ENCODE measurements around the gene IFNW1. TPM values are rescaled to one million over a fixed set of nuclear protein-coding genes. Genes with fewer than 3 reads are reported as not detected.

The IFNW1 gene
- total and polyA plus RNA-seq, 10 of the 15 experiments (the other 5 are each of a cell fraction or from before 2014, with no cell fraction given) = 0.06 to 0.11 (median 0.09) TPM; not detected in 7

DNA sequence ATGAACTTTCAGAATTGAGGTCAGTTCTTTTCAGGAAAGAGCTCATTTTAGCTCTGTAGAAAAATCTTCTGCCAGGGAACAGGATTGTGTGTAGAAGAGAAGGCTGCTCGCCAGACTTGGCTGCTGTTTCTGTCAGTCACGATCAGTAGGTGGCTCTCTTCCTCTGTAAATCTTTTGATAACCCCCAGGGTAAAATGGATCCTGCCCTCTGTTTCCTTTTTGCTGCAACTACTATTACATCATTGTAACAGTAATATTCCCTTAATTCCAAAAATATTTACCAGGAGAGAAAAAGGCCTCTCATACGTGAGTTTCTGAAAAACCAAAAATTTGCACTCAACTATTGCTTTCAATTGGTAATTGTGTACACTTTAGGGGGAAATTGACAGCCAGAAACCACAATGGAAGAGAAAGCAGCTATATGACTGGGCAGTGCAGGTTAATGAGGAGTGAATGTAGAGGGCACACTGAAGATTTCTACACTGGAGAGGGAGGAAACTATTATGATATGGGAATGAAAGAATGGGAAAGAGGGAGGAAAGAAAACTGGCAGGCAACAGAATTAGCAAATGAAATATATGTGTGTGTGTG, 12.5 kb upstream of the IFNW1 start (continued):
- TF ChIP-seq TCF12 (IDR thresholded peaks at IDR 0.05; ENCODE audit: low read depth, low read length) = no peak
- no peak for TF ChIP-seq CBX3 (IDR thresholded peaks at IDR 0.05; ENCODE audit: borderline replicate concordance, low read depth)
- peak; percentile 62 to 69; a peak in 3 of 4 replicates for TF ChIP-seq IKZF2 (IDR thresholded peaks at IDR 0.05)
- no peak for TF ChIP-seq FOXK2 (IDR thresholded peaks at IDR 0.05)
- TF ChIP-seq MEF2B (IDR thresholded peaks at IDR 0.05; ENCODE audit: partially characterized antibody, poor library complexity, severe bottlenecking) = no peak
- no peak for TF ChIP-seq ZNF274 (IDR thresholded peaks at IDR 0.05; ENCODE audit: insufficient read depth, insufficient read length)
- TF ChIP-seq YY1 (IDR thresholded peaks at IDR 0.05; ENCODE audit: low read depth, low read length) = no peak
- TF ChIP-seq SMARCA5 (IDR thresholded peaks at IDR 0.05) = no peak
- TF ChIP-seq CHD4 (IDR thresholded peaks at IDR 0.05) = no peak
- no peak for TF ChIP-seq TBL1XR1 (IDR thresholded peaks at IDR 0.05; ENCODE audit: low read depth, low read length)
- no peak for TF ChIP-seq EP300 (IDR thresholded peaks at IDR 0.05; ENCODE audit: borderline replicate concordance in 1 of 2, control insufficient read depth in 1 of 2, low read depth in 2 of 2, low read length in 2 of 2)
- no peak for TF ChIP-seq CHD1 (IDR thresholded peaks at IDR 0.05; ENCODE audit: low read depth, low read length)
- TF ChIP-seq KDM1A (IDR thresholded peaks at IDR 0.05; ENCODE audit: borderline replicate concordance) = no peak
- TF ChIP-seq YBX1 (IDR thresholded peaks at IDR 0.05) = no peak
- TF ChIP-seq, protein P1, sequence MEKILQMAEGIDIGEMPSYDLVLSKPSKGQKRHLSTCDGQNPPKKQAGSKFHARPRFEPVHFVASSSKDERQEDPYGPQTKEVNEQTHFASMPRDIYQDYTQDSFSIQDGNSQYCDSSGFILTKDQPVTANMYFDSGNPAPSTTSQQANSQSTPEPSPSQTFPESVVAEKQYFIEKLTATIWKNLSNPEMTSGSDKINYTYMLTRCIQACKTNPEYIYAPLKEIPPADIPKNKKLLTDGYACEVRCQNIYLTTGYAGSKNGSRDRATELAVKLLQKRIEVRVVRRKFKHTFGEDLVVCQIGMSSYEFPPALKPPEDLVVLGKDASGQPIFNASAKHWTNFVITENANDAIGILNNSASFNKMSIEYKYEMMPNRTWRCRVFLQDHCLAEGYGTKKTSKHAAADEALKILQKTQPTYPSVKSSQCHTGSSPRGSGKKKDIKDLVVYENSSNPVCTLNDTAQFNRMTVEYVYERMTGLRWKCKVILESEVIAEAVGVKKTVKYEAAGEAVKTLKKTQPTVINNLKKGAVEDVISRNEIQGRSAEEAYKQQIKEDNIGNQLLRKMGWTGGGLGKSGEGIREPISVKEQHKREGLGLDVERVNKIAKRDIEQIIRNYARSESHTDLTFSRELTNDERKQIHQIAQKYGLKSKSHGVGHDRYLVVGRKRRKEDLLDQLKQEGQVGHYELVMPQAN (conservative IDR thresholded peaks at IDR 0.05) = no peak
- TF ChIP-seq, protein P2, sequence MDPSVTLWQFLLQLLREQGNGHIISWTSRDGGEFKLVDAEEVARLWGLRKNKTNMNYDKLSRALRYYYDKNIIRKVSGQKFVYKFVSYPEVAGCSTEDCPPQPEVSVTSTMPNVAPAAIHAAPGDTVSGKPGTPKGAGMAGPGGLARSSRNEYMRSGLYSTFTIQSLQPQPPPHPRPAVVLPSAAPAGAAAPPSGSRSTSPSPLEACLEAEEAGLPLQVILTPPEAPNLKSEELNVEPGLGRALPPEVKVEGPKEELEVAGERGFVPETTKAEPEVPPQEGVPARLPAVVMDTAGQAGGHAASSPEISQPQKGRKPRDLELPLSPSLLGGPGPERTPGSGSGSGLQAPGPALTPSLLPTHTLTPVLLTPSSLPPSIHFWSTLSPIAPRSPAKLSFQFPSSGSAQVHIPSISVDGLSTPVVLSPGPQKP (IDR thresholded peaks at IDR 0.05; ENCODE audit: low read depth, low read length) = no peak
- TF ChIP-seq, protein P3, sequence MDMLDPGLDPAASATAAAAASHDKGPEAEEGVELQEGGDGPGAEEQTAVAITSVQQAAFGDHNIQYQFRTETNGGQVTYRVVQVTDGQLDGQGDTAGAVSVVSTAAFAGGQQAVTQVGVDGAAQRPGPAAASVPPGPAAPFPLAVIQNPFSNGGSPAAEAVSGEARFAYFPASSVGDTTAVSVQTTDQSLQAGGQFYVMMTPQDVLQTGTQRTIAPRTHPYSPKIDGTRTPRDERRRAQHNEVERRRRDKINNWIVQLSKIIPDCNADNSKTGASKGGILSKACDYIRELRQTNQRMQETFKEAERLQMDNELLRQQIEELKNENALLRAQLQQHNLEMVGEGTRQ (IDR thresholded peaks at IDR 0.05; ENCODE audit: borderline replicate concordance, low read depth, low read length) = no peak
- TF ChIP-seq, protein P4, sequence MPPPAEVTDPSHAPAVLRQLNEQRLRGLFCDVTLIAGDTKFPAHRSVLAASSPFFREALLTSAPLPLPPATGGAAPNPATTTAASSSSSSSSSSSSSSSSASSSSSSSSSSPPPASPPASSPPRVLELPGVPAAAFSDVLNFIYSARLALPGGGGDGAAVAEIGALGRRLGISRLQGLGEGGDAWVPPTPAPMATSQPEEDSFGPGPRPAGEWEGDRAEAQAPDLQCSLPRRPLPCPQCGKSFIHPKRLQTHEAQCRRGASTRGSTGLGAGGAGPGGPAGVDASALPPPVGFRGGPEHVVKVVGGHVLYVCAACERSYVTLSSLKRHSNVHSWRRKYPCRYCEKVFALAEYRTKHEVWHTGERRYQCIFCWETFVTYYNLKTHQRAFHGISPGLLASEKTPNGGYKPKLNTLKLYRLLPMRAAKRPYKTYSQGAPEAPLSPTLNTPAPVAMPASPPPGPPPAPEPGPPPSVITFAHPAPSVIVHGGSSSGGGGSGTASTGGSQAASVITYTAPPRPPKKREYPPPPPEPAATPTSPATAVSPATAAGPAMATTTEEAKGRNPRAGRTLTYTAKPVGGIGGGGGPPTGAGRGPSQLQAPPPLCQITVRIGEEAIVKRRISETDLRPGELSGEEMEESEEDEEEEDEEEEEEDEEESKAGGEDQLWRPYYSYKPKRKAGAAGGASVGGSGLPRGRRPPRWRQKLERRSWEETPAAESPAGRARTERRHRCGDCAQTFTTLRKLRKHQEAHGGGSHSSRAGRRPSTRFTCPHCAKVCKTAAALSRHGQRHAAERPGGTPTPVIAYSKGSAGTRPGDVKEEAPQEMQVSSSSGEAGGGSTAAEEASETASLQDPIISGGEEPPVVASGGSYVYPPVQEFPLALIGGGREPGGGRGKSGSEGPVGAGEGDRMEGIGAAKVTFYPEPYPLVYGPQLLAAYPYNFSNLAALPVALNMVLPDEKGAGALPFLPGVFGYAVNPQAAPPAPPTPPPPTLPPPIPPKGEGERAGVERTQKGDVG (CRISPR knock-in tag; IDR thresholded peaks at IDR 0.05) = no peak
- TF ChIP-seq CEBPB (IDR thresholded peaks at IDR 0.05; ENCODE audit: borderline replicate concordance in 1 of 2, low read depth in 2 of 2, low read length in 2 of 2) = no peak
- TF ChIP-seq ETV6 (conservative IDR thresholded peaks at IDR 0.05 in 1 of 2, IDR thresholded peaks at IDR 0.05 in 1 of 2; ENCODE audit: borderline replicate concordance in 1 of 2, low read depth in 1 of 2) = no peak
- TF ChIP-seq ZNF207 (IDR thresholded peaks at IDR 0.05; ENCODE audit: borderline replicate concordance) = no peak
- peak; percentile 43; the same call in 1 of the 2 replicates for TF ChIP-seq IKZF1 (conservative IDR thresholded peaks at IDR 0.05)

Measured in GM12878 (cell line).